Measurements from ENCODE around the gene GLG1.
"Not testable (repeated sequence)": the region's sequence is repeated elsewhere in the genome, so short reads cannot be mapped to it uniquely, and the experiment has no call there.

GLG1 gene

DNA sequence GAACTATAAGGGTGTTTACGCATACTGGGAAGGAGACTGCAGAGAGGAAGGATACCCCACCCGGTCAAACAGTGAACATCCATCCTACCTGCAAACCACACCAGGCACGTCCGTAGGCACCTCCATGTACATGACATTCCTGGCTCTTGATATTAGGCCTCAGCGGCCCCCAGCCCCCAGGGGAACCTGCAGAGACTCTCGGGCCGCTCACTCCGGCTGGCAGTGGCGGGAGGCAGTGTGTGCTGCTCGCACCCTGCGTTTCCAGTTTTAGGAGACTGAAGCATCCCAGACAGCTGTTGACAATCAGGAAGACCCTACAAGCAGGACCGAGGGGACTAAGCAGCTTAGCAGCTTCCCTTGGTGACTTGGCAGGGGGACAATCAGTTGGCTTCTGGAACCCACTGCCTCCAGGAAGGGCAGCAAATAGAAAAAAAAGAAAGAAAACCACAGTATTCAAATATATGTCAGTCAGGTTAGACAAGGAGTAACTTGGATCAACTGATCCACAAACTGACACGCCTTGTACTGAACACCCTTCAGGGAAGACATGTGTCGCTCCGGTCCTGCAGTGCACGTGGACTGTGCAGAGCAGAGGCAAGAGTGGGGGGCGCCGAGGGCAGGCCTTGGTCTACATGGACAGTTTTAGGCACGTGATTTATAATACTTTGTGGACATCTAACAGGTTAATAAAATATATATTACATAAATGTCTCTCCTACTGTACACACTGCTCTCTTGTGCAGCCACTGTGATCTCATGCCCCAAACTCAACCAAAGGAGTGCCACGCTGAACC is 155.8 kb downstream of the GLG1 start:
- in situ Hi-C loops (cut with MboI; ENCODE audit: low sequenced_read_pairs): no loop called here

GRCh38 chr16:74450236-74450635 is 156.7 kb downstream of the GLG1 start:
- in situ Hi-C loops (cut with MboI; ENCODE audit: low sequenced_read_pairs): no loop called here

GRCh38 chr16:74449470-74449869 is 157.4 kb downstream of the GLG1 start:
- in situ Hi-C loops (cut with MboI; ENCODE audit: low sequenced_read_pairs): no loop called here

DNA sequence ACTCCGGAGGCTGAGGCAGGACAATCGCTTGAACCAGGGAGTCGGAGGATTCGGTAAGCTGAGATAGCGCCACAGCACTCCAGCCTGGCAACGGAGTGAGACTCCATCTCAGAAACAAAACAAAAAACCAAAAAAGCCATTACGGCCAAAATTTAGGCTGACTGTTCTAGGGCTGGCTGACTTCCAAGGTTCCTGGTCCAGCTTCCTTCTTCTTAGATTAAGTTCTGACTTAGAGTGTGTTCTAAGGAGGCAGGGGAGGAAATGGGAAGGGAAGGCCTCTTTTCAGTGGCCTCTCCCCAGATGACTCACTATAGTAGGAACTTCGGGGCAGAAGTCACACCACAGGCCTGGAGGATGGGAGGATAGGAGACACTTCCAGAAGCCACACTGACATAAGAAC is 157.9 kb downstream of the GLG1 start:
- in situ Hi-C loops (cut with MboI; ENCODE audit: low sequenced_read_pairs): no loop called here

DNA sequence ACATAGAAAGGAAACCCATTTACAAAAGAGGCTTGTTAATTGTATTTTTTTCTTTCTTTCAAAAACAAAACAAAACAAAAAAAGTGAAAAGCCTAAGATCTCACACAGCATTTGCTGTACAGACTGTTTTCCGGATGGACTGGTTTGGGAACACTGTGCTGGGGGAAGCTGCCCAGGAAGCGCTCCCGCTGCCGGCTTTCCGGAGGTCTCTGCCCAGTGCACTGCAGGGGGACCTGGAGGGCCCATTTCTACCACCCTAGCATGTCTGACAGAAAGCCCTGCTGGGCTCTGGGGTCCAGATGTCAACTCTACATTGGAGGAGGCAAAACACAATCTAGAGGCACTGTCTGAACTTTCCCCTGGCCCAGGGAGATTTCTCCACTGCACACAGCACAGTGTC is 159.3 kb downstream of the GLG1 start:
- in situ Hi-C loops (cut with MboI; ENCODE audit: low sequenced_read_pairs): no loop called here

GRCh38 chr16:74446866-74447265 is 160.0 kb downstream of the GLG1 start:
- in situ Hi-C loops (cut with MboI; ENCODE audit: low sequenced_read_pairs): no loop called here

DNA sequence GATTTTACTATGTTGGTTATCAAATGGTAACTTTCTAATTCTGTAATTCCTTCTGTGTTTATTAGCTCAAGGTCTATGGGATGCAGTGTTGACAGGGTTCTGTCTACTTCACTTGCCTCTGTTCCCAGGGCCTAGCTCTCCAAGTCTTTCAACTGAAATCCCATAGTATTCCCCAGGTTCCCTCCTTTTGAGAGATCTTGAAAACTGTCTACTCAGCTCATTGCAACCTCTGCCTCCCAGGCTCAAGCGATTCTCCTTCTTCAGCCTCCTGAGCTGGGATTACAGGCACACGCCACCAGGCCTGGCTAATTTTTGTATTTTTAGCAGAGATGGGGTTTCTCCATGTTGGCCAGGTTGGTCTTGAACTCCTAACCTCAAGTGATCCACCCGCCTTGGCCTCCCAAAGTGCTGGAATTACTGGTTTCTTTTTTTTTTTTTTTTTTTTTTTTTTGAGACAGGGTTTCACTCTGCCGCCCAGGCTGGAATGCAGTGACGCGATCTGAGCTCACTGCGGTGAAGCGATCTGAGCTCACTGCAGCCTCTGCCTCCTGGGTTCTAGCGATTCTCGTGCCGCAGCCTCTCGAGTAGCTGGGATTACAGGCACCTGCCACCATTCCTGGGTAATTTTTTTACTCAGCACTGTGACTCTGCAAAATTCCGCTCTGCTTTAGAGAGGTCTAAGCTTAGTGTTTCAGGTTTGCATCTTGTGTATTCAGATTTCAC is 163.1 kb downstream of the GLG1 start:
- in situ Hi-C loops (cut with MboI; ENCODE audit: low sequenced_read_pairs): not testable (repeated sequence)

- in situ Hi-C loops (cut with MboI; ENCODE audit: low sequenced_read_pairs): no loop called here
Observed at GRCh38 chr16:74439685-74440084, 167.2 kb downstream of the GLG1 start.

- in situ Hi-C loops (cut with MboI; ENCODE audit: low sequenced_read_pairs): no loop called here
Observed at GRCh38 chr16:74438492-74438979, 168.4 kb downstream of the GLG1 start.

DNA sequence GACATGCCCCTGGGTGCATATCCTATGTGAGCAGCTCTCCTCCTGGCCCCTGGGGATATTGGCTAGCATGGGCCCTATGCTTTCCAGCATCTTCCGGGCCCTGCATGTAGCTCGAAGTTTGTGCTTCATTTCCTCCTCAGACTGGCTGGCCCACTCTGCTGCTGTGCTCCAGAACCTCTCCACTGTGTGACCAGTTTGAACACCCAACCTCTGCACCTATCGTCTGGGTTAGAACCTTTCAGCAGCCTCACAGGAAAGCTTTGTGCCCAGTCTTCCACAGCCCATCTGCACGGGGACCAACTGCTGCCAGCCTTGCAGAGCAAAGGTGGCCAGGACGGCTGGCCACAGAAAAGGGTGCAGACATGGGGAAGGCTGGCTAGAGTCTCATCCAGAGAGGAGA is 175.4 kb downstream of the GLG1 start:
- in situ Hi-C loops (cut with MboI; ENCODE audit: low sequenced_read_pairs): no loop called here

- in situ Hi-C loops (cut with MboI; ENCODE audit: low sequenced_read_pairs): not testable (repeated sequence)
Observed at GRCh38 chr16:74430036-74430712, 176.7 kb downstream of the GLG1 start.

GRCh38 chr16:74428493-74428892 is 178.4 kb downstream of the GLG1 start:
- in situ Hi-C loops (cut with MboI; ENCODE audit: low sequenced_read_pairs): not testable (repeated sequence)

GRCh38 chr16:74425751-74426150 is 181.2 kb downstream of the GLG1 start:
- in situ Hi-C loops (cut with MboI; ENCODE audit: low sequenced_read_pairs): not testable (repeated sequence)

DNA sequence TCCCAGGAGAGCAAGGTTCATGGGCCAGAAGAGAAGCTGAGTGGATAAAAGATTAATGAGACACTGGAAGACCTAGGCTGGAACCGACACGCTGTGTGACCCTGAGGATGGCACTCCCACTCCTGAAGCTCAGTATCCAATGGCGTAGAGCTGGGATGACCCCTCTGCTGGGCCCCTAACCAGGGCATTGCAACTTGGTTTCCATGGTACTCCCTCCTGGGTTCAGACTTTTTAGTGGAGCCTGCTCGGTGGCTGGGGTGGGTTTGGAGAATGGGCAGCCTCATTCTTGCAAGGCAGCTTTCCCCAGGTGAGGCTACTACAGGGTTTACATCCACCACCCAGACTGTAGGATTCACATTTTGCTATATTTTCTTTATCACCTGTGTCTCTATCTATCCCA is 183.2 kb downstream of the GLG1 start:
- in situ Hi-C loops (cut with MboI; ENCODE audit: low sequenced_read_pairs): not testable (repeated sequence)

DNA sequence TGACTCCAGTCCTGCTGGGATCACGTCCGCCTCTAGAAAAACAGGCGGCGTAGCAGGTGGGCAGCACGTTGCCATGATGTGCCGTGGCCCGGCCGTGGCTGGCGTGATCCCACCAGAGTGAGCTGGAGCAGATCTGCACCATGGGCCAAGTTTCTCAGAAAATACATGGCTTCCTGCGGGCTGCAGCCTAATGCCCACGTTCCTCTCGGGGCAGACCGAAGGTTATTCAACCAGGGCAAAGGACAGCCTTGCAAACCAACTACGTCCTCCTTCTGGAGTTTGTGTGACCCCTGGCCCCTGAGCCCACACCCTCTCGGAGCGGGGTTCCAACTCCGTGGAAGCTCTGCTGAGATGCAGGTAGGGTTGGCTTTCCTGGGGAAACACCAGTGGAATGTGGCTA is 184.8 kb downstream of the GLG1 start:
- in situ Hi-C loops (cut with MboI; ENCODE audit: low sequenced_read_pairs): not testable (repeated sequence)

- in situ Hi-C loops (cut with MboI; ENCODE audit: low sequenced_read_pairs): not testable (repeated sequence)
Observed at GRCh38 chr16:74421482-74421785, 185.5 kb downstream of the GLG1 start.

GRCh38 chr16:74420612-74421481 is 186.1 kb downstream of the GLG1 start, which contains the start of gene CLEC18B:
CLEC18B (minus strand) TSS chr16:74421478; CDS start chr16:74421270, 208 bp downstream.
- in situ Hi-C loops (cut with MboI; ENCODE audit: low sequenced_read_pairs): not testable (repeated sequence)

DNA sequence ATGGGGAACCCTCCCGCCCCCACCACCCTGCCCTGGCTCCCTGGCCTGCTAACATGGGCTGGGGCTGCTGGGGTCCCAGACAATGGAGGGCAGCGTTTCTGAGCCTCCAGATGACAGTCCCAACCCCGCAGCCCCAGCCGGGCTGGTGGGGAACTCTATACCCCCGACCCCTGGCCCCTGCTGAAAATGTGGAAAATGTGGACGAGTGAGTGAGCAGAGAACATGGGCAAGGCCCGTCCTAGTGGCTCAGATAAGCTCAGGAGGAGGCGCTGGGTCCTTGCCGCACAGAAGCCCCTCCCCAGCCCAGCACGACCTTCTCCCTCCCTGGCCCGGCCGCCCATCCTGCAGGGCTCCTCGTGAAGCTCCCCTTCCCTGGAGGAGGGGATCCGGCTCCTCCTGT is 187.1 kb downstream of the GLG1 start:
- in situ Hi-C loops (cut with MboI; ENCODE audit: low sequenced_read_pairs): not testable (repeated sequence)

DNA sequence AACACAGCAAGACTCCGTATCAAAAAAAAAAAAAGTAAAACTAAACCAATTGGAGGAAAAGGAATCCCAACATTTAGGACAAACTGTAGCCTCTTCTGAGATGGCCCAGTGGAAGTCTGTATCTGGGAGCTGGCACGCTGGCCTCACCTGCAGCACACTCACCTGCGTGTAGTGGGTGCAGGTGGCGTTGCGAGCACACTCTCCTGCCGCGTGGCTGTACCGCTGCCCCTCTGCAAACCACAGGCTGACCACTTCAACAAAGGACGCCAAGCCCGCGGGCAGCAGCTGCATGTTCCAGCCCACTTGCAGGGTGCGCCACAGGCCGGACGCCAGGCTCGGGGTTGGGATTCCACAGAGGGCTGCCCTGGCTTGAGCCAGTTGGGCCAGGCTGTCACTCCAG is 189.0 kb downstream of the GLG1 start:
- in situ Hi-C loops (cut with MboI; ENCODE audit: low sequenced_read_pairs): not testable (repeated sequence)

DNA sequence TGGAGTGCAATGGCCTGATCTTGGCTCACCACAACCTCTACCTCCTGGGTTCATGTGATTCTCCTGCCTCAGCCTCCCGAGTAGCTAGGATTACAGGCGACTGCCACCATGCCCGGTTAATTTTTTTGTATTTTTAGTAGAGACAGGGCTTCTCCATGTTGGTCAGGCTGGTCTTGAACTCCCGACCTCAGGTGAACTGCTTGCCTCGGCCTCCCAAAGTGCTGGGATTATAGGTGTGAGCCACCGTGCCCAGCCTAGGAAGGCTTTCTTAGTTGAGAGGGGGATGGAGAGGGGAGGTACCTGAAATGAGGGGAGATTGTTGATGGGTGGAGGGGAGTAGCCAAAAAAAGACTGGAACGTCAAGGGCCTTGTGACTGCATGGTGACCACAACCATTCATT is 193.0 kb downstream of the GLG1 start:
- in situ Hi-C loops (cut with MboI; ENCODE audit: low sequenced_read_pairs): not testable (repeated sequence)

- in situ Hi-C loops (cut with MboI; ENCODE audit: low sequenced_read_pairs): not testable (repeated sequence)
Observed at GRCh38 chr16:74413485-74413884, 193.4 kb downstream of the GLG1 start.
